OCI-LY3 (cell line): Measurements from ENCODE around the gene ITGA4.

ENCODE experiments used
- EZH2phosphoT487 ChIP-seq: fragments of 200-600 bp; shearing (Covaris generic); IDR thresholded peaks from 2 replicates; pipeline ENCODE4 v1.6.1; 2018; ENCODE audit warnings: antibody characterized with exemption, mixed run types, low read depth
- TF ChIP-seq, protein P1 (sequence below): fragments of 200-600, 300-600 bp; sonication (generic); IDR thresholded peaks from 2 replicates; pipeline ENCODE4 v1.5.1; 2014; ENCODE audit warnings: antibody characterized with exemption, low read length, low read depth

DNA sequence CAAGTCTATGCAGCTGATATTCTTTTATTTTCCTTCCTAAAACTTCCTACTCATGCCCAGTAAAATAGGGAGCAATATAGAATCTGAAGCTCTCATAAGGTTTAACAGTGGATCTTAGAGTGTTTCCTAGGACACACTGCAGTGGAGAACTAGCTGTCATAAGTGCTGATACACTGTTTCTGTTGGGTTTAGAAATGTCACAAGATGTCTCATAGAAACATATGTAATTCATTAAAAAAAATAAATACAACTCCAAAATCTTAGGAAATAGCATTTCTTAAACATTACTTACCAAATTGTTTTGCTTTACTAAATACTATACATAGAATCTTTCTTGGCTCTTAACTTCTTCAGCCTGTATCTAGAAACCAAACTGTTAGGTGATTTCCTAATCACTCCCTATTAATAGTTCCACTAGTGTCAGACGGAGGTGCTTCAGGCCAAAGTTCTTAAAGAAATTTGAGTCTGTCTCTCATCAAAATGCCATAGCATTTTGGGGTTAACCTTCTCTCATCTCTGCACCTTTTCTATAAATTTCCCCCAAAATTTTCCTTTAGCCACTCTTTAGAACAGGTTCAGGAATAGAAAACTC is 106.0 kb downstream of the ITGA4 start:
- TF ChIP-seq, protein P1, sequence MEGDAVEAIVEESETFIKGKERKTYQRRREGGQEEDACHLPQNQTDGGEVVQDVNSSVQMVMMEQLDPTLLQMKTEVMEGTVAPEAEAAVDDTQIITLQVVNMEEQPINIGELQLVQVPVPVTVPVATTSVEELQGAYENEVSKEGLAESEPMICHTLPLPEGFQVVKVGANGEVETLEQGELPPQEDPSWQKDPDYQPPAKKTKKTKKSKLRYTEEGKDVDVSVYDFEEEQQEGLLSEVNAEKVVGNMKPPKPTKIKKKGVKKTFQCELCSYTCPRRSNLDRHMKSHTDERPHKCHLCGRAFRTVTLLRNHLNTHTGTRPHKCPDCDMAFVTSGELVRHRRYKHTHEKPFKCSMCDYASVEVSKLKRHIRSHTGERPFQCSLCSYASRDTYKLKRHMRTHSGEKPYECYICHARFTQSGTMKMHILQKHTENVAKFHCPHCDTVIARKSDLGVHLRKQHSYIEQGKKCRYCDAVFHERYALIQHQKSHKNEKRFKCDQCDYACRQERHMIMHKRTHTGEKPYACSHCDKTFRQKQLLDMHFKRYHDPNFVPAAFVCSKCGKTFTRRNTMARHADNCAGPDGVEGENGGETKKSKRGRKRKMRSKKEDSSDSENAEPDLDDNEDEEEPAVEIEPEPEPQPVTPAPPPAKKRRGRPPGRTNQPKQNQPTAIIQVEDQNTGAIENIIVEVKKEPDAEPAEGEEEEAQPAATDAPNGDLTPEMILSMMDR: no peak
- no peak for TF ChIP-seq EZH2phosphoT487
